Colonic mucosa (tissue), 4 donors: Measurements from ENCODE around the gene VEPH1. TPM values are rescaled to one million over a fixed set of nuclear protein-coding genes. Genes with fewer than 3 reads are reported as not detected.

Experiments
- DNase-seq: peaks from one replicate; pipeline ENCODE4 v3.0.0-alpha.2; 2020
- H3K27ac ChIP-seq: fragments of 200-600 bp; one replicate; pipeline ENCODE4 v1.8.0; 2021
- H3K27me3 ChIP-seq: fragments of 200-600 bp; one replicate; pipeline ENCODE4 v1.8.0; 2021
- H3K36me3 ChIP-seq: fragments of 200-600 bp; one replicate; pipeline ENCODE4 v1.8.0; 2021
- H3K4me1 ChIP-seq: fragments of 200-600 bp; one replicate; pipeline ENCODE4 v1.8.0; 2021; ENCODE audit warnings: mild to moderate bottlenecking
- H3K4me3 ChIP-seq: fragments of 200-600 bp; one replicate; pipeline ENCODE4 v1.8.0; 2021
- H3K9ac ChIP-seq, 2 donors: one replicate each; pipeline ENCODE4 v1.7.0; 2013; ENCODE audit warnings: control low read depth in 2 of 2, low read depth in 2 of 2, low read length in 2 of 2
- H3K9me3 ChIP-seq: fragments of 200-600 bp; one replicate; pipeline ENCODE4 v1.8.0; 2021
- CTCF ChIP-seq: fragments of 200-600 bp; IDR thresholded peaks from one replicate; pipeline ENCODE4 v1.8.0; 2022; ENCODE audit warnings: antibody characterized with exemption, mild to moderate bottlenecking
- intact Hi-C: fragments of 100-400 bp; cut with DNase I; formaldehyde crosslinking; loops from one replicate; pipeline ENCODE4 v1.14.1; 2022
- total RNA-seq, 2 donors: library from RNA; stranded (reverse); fragmentation: NEBNext Ultra II Directional in 1 of 2; extraction: Animal tissue kit (Norgen Biotek cat#: 25700) in 1 of 2; gene quantifications; one replicate each; pipeline ENCODE4 v1.2.1, GENCODE V29; 2021
- donor health status: healthy.
- donor health status: DM: no; HTN: no; CAD: no.
- donor health status: DM: no; HTN: no; CAD: no.

The VEPH1 gene
- total RNA-seq, 2 donors from 2014 or later = 1.3 to 2.7 TPM

- intact Hi-C loops = no loop called here
- no peaks in the 10 kb centered on the region for H3K4me1 ChIP-seq
- no peaks in the 10 kb centered on the region for H3K27me3 ChIP-seq
- H3K9ac ChIP-seq = no peak overlapping the region
- H3K9me3 ChIP-seq = no peaks in the 10 kb centered on the region
- DNase-seq = no peak
- H3K4me3 ChIP-seq = no peak overlapping the region
- no peaks in the 10 kb centered on the region for H3K36me3 ChIP-seq
- no peak for TF ChIP-seq CTCF
- H3K27ac ChIP-seq = no peak overlapping the region
Measured at GRCh38 chr3:157453824-157454223, 49.4 kb downstream of the VEPH1 start.

GRCh38 chr3:157452097-157452496 lies 51.1 kb downstream of the VEPH1 start:
- TF ChIP-seq CTCF = no peak
- no peak overlapping the region for H3K27ac ChIP-seq
- no peaks in the 10 kb centered on the region for H3K9me3 ChIP-seq
- intact Hi-C loops = no loop called here
- no peaks in the 10 kb centered on the region for H3K4me1 ChIP-seq
- no peak for DNase-seq
- H3K27me3 ChIP-seq = no peaks in the 10 kb centered on the region
- H3K4me3 ChIP-seq = no peak overlapping the region
- H3K9ac ChIP-seq = no peak overlapping the region
- H3K36me3 ChIP-seq = no peaks in the 10 kb centered on the region

- H3K36me3 ChIP-seq = no peaks in the 10 kb centered on the region
- H3K4me3 ChIP-seq = no peak overlapping the region
- no peak overlapping the region for H3K27ac ChIP-seq
- no peak overlapping the region for H3K9ac ChIP-seq
- DNase-seq = no peak
- no peak for TF ChIP-seq CTCF
- no peaks in the 10 kb centered on the region for H3K4me1 ChIP-seq
- no peaks in the 10 kb centered on the region for H3K27me3 ChIP-seq
- H3K9me3 ChIP-seq = no peaks in the 10 kb centered on the region
- intact Hi-C loops = no loop called here
Measured at GRCh38 chr3:157447026-157447694, 56.1 kb downstream of the VEPH1 start.

- Histone ChIP-seq H3K4me1 (no peaks in the 10 kb centered on the region), H3K36me3 (no peaks in the 10 kb centered on the region), H3K9ac (no peak overlapping the region), H3K27me3 (no peaks in the 10 kb centered on the region), H3K27ac (no peak overlapping the region), H3K9me3 (no peaks in the 10 kb centered on the region), H3K4me3 (no peak overlapping the region)
- no peak for TF ChIP-seq CTCF
- intact Hi-C loops = no loop called here
- no peak for DNase-seq
Measured at GRCh38 chr3:157445857-157446256, 57.4 kb downstream of the VEPH1 start.

GRCh38 chr3:157444797-157445184 lies 58.4 kb downstream of the VEPH1 start:
- Histone ChIP-seq H3K27me3 (no peaks in the 10 kb centered on the region), H3K4me3 (no peak overlapping the region), H3K9me3 (no peaks in the 10 kb centered on the region), H3K9ac (no peak overlapping the region), H3K4me1 (no peaks in the 10 kb centered on the region), H3K36me3 (no peaks in the 10 kb centered on the region), H3K27ac (no peak overlapping the region)
- intact Hi-C loops = no loop called here
- no peak for DNase-seq
- no peak for TF ChIP-seq CTCF
